K562 (cell line): Measurements from ENCODE around the gene GNB5. TPM values are rescaled to one million over a fixed set of nuclear protein-coding genes. Genes with fewer than 3 reads are reported as not detected.

Experiments
- ATAC-seq: fragments of 200-7000 bp; cut with Tn5 transposase; 3 replicates; pipeline ENCODE4 v1.9.1; 2020; ENCODE audit warnings: moderate library complexity
- BruUV-seq: library from RNA; stranded (reverse); fragments of 400-500 nt; replicated peaks from 2 replicates; lab custom pipeline; 2021; lab: Mats Ljungman, UMichigan
- CTCF ChIA-PET: fragments of 300-600 bp; formaldehyde crosslinking; extraction: SDS; loops from one replicate; lab custom pipeline; 2021; ENCODE audit warnings: low intra/inter-chr PET ratio; lab: Yijun Ruan, JAX
- POLR2A ChIA-PET: fragments of 300-600, 350-650 bp; sonication (Branson Sonifier 250); formaldehyde crosslinking; extraction: SDS; loops from one replicate; lab custom pipeline; 2021; ENCODE audit warnings: antibody characterized with exemption, inconsistent platforms; lab: Yijun Ruan, JAX
- DNase-seq, 4 experiments: peaks; one replicate each; pipeline versions ENCODE4 v3.0.0 to v3.0.0-alpha.2; 2011 to 2018; ENCODE audit warnings: low spot score in 3 of 4, mixed read lengths in 3 of 4; ENCODE audit errors: extremely low read depth in 1 of 4
- FAIRE-seq: peaks from 2 replicates; lab custom pipeline; 2011; peaks lifted over from hg19 to GRCh38; lab: Jason Lieb, UNC
- H2AFZ ChIP-seq: 2 replicates; pipeline ENCODE4 v1.6.0; 2011; ENCODE audit warnings: low read depth, low read length, control low read depth, inconsistent platforms
- H3K27ac ChIP-seq: fragments of 200-600 bp; 3 replicates; pipeline ENCODE4 v1.8.0; 2011; ENCODE audit warnings: low read depth, mild to moderate bottlenecking, control low read depth, inconsistent platforms, low read length, moderate library complexity, mixed read lengths; ENCODE audit errors: extremely low read depth
- H3K27me3 ChIP-seq, 2 experiments: fragments of 300-600 bp in 1 of 2; 2 replicates in 1 of 2; 3 replicates in 1 of 2; pipeline versions ENCODE4 v1.6.0 to v1.8.0; 2011; ENCODE audit warnings: inconsistent platforms in 2 of 2, low read length in 2 of 2, mild to moderate bottlenecking in 1 of 2, mixed read lengths in 1 of 2, moderate library complexity in 1 of 2; ENCODE audit not compliant: control insufficient read depth in 2 of 2, insufficient read depth in 2 of 2
- H3K36me3 ChIP-seq: fragments of 300-600 bp; 3 replicates; pipeline ENCODE4 v1.8.0; 2011; ENCODE audit warnings: mild to moderate bottlenecking, low read length, inconsistent platforms; ENCODE audit not compliant: control insufficient read depth, insufficient read depth
- H3K4me1 ChIP-seq, 2 experiments: fragments of 200-600 bp in 1 of 2; replicated peaks in 1 of 2; 2 replicates in 1 of 2; 3 replicates in 1 of 2; pipeline versions ENCODE4 v1.5.1 to v1.8.0; 2011; ENCODE audit warnings: inconsistent platforms in 2 of 2, low read length in 2 of 2, mild to moderate bottlenecking in 1 of 2, mixed read lengths in 1 of 2, moderate library complexity in 1 of 2; ENCODE audit not compliant: control insufficient read depth in 2 of 2, insufficient read depth in 2 of 2
- H3K4me2 ChIP-seq: 2 replicates; pipeline ENCODE4 v1.6.1; 2011; ENCODE audit warnings: low read length, control low read depth, inconsistent platforms, mixed read lengths; ENCODE audit not compliant: insufficient read depth
- H3K4me3 ChIP-seq: fragments of 200-600 bp; sonication (generic), shearing (Covaris generic); 2 replicates; pipeline ENCODE4 v1.5.1; 2016; ENCODE audit warnings: control low read depth, inconsistent platforms
- H3K79me2 ChIP-seq: fragments of 200-600 bp; 3 replicates; pipeline ENCODE4 v1.8.0; 2011; ENCODE audit warnings: low read length, inconsistent platforms; ENCODE audit not compliant: control insufficient read depth, insufficient read depth
- H3K9ac ChIP-seq, 2 experiments: 2 replicates each; pipeline versions ENCODE4 v1.6.0 to v1.6.1; 2011; ENCODE audit warnings: low read depth in 2 of 2, low read length in 2 of 2, control low read depth in 1 of 2, inconsistent platforms in 1 of 2, mild to moderate bottlenecking in 1 of 2, mixed read lengths in 1 of 2; ENCODE audit not compliant: insufficient read depth in 1 of 2
- H3K9me1 ChIP-seq: one replicate; pipeline ENCODE4 v1.6.0; 2011; ENCODE audit warnings: inconsistent platforms, mild to moderate bottlenecking, low read length, moderate library complexity; ENCODE audit not compliant: control insufficient read depth, insufficient read depth
- H3K9me3 ChIP-seq: replicated peaks from 2 replicates; pipeline ENCODE4 v1.5.1; 2011; ENCODE audit warnings: low read depth, low read length, inconsistent platforms; ENCODE audit not compliant: control insufficient read depth, insufficient read depth
- H4K20me1 ChIP-seq: replicated peaks from 2 replicates; pipeline ENCODE4 v1.6.1; 2011; ENCODE audit warnings: low read length, inconsistent platforms, mixed read lengths; ENCODE audit not compliant: control insufficient read depth, insufficient read depth
- PTRF ChIP-seq: fragments of 450-650 bp; IDR thresholded peaks from 2 replicates; pipeline ENCODE4 v1.6.1; 2016; ENCODE audit warnings: mild to moderate bottlenecking, missing genetic modification characterization, missing compliant biosample characterization
- RFX5 ChIP-seq: IDR thresholded peaks from 2 replicates; pipeline ENCODE4 v1.6.1; 2011; ENCODE audit warnings: low read depth, mild to moderate bottlenecking, improper control_type of control experiment, low read length
- TAF9B ChIP-seq: fragments of 450-650 bp; IDR thresholded peaks from 2 replicates; pipeline ENCODE4 v1.6.1; 2018; ENCODE audit warnings: mild to moderate bottlenecking; ENCODE audit not compliant: partially characterized antibody
- VEZF1 ChIP-seq: fragments of 200-800 bp; sonication (Bioruptor generic); IDR thresholded peaks from 2 replicates; pipeline ENCODE4 v1.6.1; 2017; ENCODE audit warnings: missing genetic modification characterization, missing compliant biosample characterization
- ZNF174 ChIP-seq: fragments of 250-450 bp; sonication (Bioruptor Pico); IDR thresholded peaks from 2 replicates; pipeline ENCODE4 v1.4.0; 2020; ENCODE audit warnings: mild to moderate bottlenecking
- WGBS: fragments of 100-300 bp; shearing (Covaris generic); methylation state at CpG from one replicate; pipeline ENCODE4 v1.1.6; 2016; ENCODE audit warnings: low coverage, mixed read lengths; ENCODE audit not compliant: insufficient coverage; ENCODE audit errors: missing lambda C conversion rate; 5-methylcytosine and 5-hydroxymethylcytosine counted together
- in situ Hi-C: fragments of 300-500 bp; cut with MboI; formaldehyde crosslinking; loops from 4 replicates; pipeline ENCODE4 v1.15.0; 2018; ENCODE audit warnings: inconsistent platforms, mixed read lengths
- intact Hi-C: fragments of 100-400 bp; cut with micrococcal nuclease; formaldehyde crosslinking; loops from 2 replicates; pipeline ENCODE4 v1.14.2; 2022
- polyA plus RNA-seq, 8 experiments: library from polyadenylated mRNA; depleted of rRNA in 4 of 8; stranded (reverse) in 5 of 8; unstranded in 3 of 8; fragments of >200 nt; fragmentation: Nextera tagmentation in 2 of 8; fragmentation: Illumina TruSeq in 1 of 8; extraction: Ambion mirVana in 2 of 8; extraction: Trizol in 1 of 8; gene quantifications; 2 replicates each; pipeline versions ENCODE4 v1.2.1 to v1.2.3, GENCODE V29; 2011 to 2014; ENCODE audit warnings: inconsistent platforms in 1 of 8, missing spikeins in 1 of 8
- total RNA-seq, 7 experiments: library from RNA; depleted of rRNA in 6 of 7; stranded (reverse); fragments of >200 nt in 6 of 7; fragmentation: Illumina TruSeq in 2 of 7; extraction: Trizol in 2 of 7; gene quantifications; 2 replicates each; pipeline versions ENCODE4 v1.2.1 to v1.2.3, GENCODE V29; 2011 to 2021; ENCODE audit warnings: low replicate concordance in 1 of 7

GNB5 gene
- total and polyA plus RNA-seq, 9 of the 15 experiments (the other 6 are each of a cell fraction or from before 2014, with no cell fraction given), result 0.11 to 2.1 (median 0.77) TPM

DNA sequence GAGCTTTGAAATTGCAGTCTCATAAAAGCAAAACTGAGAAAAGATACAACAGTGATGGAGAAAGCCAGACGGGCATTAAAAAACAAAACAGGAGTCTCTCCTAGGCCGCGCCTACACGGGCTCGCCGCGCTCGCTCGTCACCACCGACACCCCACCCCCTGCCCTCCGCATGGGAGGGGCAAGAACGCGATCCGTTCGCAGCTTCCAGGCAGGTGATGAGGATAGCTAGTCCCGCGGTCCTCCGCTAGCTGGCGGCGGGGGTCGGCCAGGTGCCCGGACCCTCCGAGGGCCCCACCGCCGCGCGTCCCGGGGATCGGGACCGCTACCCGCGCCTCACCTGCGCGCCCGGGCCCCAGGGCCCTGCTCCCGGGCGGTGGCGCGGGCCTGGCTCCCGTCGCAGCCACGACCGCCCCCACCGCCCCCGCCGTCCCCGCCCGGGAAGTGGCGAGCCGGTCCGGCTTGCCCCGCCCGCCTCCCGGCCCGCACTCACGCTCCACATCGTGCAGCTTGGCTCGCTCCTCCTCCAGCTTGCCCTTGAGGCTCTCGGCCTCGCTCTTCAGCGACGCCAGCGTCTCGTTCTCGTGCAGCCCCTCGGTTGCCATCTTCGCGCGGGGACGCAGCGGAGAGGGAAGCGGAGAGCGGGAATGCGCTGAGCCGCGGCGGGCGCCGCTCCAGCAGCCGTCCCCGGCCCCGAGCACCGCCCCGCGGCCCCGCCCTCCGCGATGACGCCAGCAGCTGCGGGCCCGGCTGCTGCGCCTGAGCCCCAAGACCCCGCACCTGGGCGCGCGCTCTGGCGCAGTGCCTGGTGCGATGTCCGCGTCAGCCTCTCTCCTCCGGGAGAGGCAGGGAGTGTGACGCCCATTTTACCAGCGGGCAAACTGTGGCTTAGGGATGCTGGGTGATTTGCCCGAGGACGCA, 11.7 kb downstream of the GNB5 start (continued):
- TF ChIP-seq TAF9B, result no peak
- TF ChIP-seq VEZF1, result peak; percentile 68

DNA sequence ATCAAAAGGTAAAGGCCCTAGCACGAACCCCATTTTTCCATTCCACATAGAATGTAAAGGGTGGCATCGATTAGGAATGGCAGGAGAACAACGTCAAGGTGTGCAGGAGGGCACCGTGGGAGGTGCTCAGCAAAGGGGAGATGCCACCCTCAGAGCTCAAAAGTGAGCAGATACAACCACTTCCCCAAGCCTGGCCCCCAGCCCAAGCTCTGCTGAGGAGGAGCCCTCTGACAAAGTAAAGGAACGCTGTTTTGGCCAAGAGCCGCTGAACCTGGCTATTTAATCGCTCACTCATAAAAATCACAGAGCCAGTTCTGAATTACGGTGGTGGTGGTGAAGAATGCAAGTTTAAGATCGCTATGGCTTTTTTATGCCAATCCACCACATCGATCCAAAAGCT, 12.4 kb downstream of the GNB5 start:
- no peak for FAIRE-seq
- no peaks in the 10 kb centered on the region for H3K9me1 ChIP-seq
- 0 out of 2 replicates have a peak, but pooled peaks cover 5% of the 10 kb centered on the region for H4K20me1 ChIP-seq
- H3K9ac ChIP-seq, result no peak overlapping the region; a peak in 1 of 4 replicates
- CTCF ChIA-PET, result no interaction called here
- H3K79me2 ChIP-seq, result no peaks in the 10 kb centered on the region
- DNase-seq, result no peak
- no peaks in the 10 kb centered on the region for H3K9me3 ChIP-seq
- TF ChIP-seq PTRF (tag) (no peak), ZNF174 (CRISPR knock-in tag) (no peak), RFX5 (no peak)
- TF ChIP-seq, all 486 proteins: peak for 0
- H3K4me2 ChIP-seq, result peak overlapping the region; percentile 84
- BruUV-seq, result no TSS peak
- intact Hi-C loops (no loop called here), in situ Hi-C loops (no loop called here)
- POLR2A ChIA-PET, result interaction anchor here (0.6 to 1.4 kb wide), 5 partner anchors 16 to 305 kb away, joined by 3 read pairs; partner anchors contain the start of gene LEO1
- no peaks in the 10 kb centered on the region for H3K36me3 ChIP-seq
- no peak overlapping the region for H3K4me3 ChIP-seq
- H3K27me3 ChIP-seq, result peaks cover 30 to 61% of the 10 kb centered on the region in 2 experiments
- ATAC-seq, result no peak
- H3K27ac ChIP-seq, result no peak overlapping the region
- peaks cover 2 to 15% of the 10 kb centered on the region in 2 experiments; a peak in 3 of 5 replicates for H3K4me1 ChIP-seq
- WGBS, result 19% methylated on average over 10 of the region's 10 CpGs
- peak overlapping the region; percentile 74 for H2AFZ ChIP-seq
